Naive thymus-derived CD8-positive, alpha-beta T cell (primary cell): ENCODE results near the gene IL16. TPM values are rescaled to one million over a fixed set of nuclear protein-coding genes. Genes with fewer than 3 reads are reported as not detected.
A peak's percentile ranks its signal among the peaks of the same experiment; 100 is the strongest.

Experiments
- ATAC-seq, 2 donors: fragments of 150-1000 bp; cut with Tn5 transposase in 1 of 2; sonication (Bioruptor Pico), chemical (Tn5 transposase) in 1 of 2; 1 replicate in 1 of 2; 2 replicates in 1 of 2; pipeline ENCODE4 v1.10.0; 2021; ENCODE audit warnings: mild to moderate bottlenecking in 2 of 2, moderate library complexity in 2 of 2
- POLR2A ChIA-PET: fragments of 350-600 bp; sonication (Branson Sonifier 250); formaldehyde crosslinking; loops from one replicate; lab custom pipeline; 2021; ENCODE audit warnings: antibody characterized with exemption; lab: Charles Lee
- DNase-seq, 10 donors: peaks; one replicate each; pipeline versions ENCODE4 v3.0.0 to v3.0.0-alpha.2; 2020 to 2022
- H3K27ac Mint-ChIP-seq, 10 donors: one replicate each; pipeline ENCODE4 v1.8.0; 2020 to 2022; ENCODE audit warnings: mild to moderate bottlenecking in 10 of 10, mixed read lengths in 10 of 10, moderate library complexity in 4 of 10, inconsistent platforms in 1 of 10
- H3K27me3 Mint-ChIP-seq, 5 donors: one replicate each; pipeline ENCODE4 v1.8.0; 2021 to 2022; ENCODE audit warnings: mixed read lengths in 5 of 5
- H3K36me3 Mint-ChIP-seq, 3 donors: one replicate each; pipeline ENCODE4 v1.8.0; 2020 to 2022; ENCODE audit warnings: mixed read lengths in 3 of 3, mild to moderate bottlenecking in 2 of 3, inconsistent platforms in 1 of 3
- H3K4me1 Mint-ChIP-seq, 4 donors: one replicate each; pipeline ENCODE4 v1.8.0; 2021 to 2022; ENCODE audit warnings: mixed read lengths in 4 of 4
- H3K4me3 Mint-ChIP-seq, 10 donors: one replicate each; pipeline ENCODE4 v1.8.0; 2020 to 2022; ENCODE audit warnings: mild to moderate bottlenecking in 10 of 10, mixed read lengths in 10 of 10, moderate library complexity in 6 of 10, inconsistent platforms in 1 of 10
- H3K9me3 Mint-ChIP-seq, 9 donors: one replicate each; pipeline ENCODE4 v1.8.0; 2020 to 2022; ENCODE audit warnings: mixed read lengths in 9 of 9, mild to moderate bottlenecking in 3 of 9, inconsistent platforms in 1 of 9, moderate library complexity in 1 of 9
- polyA plus RNA-seq, 3 donors: library from polyadenylated mRNA; unstranded; fragments of 300-500 nt; fragmentation: Illumina TruSeq; gene quantifications; one replicate each; pipeline ENCODE4 v1.2.3, GENCODE V29; 2021
- total RNA-seq, 8 experiments: library from RNA in 2 of 8; stranded (reverse) in 2 of 8; gene quantifications; one replicate each; pipeline ENCODE4 v1.2.3 and lab custom pipeline; 2021 to 2026

Gene IL16
- total and polyA plus RNA-seq, 5 experiments from 2014 or later = 193 to 428 (median 395) TPM

GRCh38 chr15:81361891-81362290, 165.2 kb downstream of the IL16 start:
- Mint-ChIP-seq H3K27ac (no peak overlapping the region), H3K9me3 (no peaks in the 10 kb centered on the region), H3K4me3 (no peak overlapping the region), H3K4me1 (peaks cover 0 to 2% (median 0%) of the 10 kb centered on the region in 4 donors), H3K27me3 (peaks cover 0 to 3% (median 0%) of the 10 kb centered on the region in 5 donors), H3K36me3 (peaks cover 0 to 20% (median 16%) of the 10 kb centered on the region in 3 donors)
- no peak for DNase-seq
- ATAC-seq = no peak
- POLR2A ChIA-PET = no interaction called here

- POLR2A ChIA-PET = no interaction called here
- no peak for ATAC-seq
- DNase-seq = no peak
- H3K27ac Mint-ChIP-seq = peak overlapping the region in 2 of 10 donors; percentile 20 to 67
- H3K4me3 Mint-ChIP-seq = no peak overlapping the region
- H3K36me3 Mint-ChIP-seq = peaks cover 0 to 22% (median 16%) of the 10 kb centered on the region in 3 donors
- no peaks in the 10 kb centered on the region for H3K4me1 Mint-ChIP-seq
- H3K9me3 Mint-ChIP-seq = no peaks in the 10 kb centered on the region
- no peaks in the 10 kb centered on the region for H3K27me3 Mint-ChIP-seq
Measured at GRCh38 chr15:81362790-81363189, 166.1 kb downstream of the IL16 start.

GRCh38 chr15:81363276-81363675, 166.6 kb downstream of the IL16 start:
- H3K27me3 Mint-ChIP-seq = no peaks in the 10 kb centered on the region
- H3K4me1 Mint-ChIP-seq = no peaks in the 10 kb centered on the region
- ATAC-seq (no peak), DNase-seq (no peak)
- no peak overlapping the region for H3K27ac Mint-ChIP-seq
- no peaks in the 10 kb centered on the region for H3K9me3 Mint-ChIP-seq
- H3K36me3 Mint-ChIP-seq = peaks cover 0 to 22% (median 16%) of the 10 kb centered on the region in 3 donors
- POLR2A ChIA-PET = no interaction called here
- H3K4me3 Mint-ChIP-seq = no peak overlapping the region

Other genes with a start within 250 kb of the IL16 start
- gene MESD, start 207.1 kb upstream of the IL16 start, total RNA-seq = 10 to 100 TPM; 30.5 to 30.7 TPM
- gene MESD, start 207.1 kb upstream of the IL16 start, polyA plus RNA-seq = 10 to 100 TPM; 21.3 to 30.7 (median 22.5) TPM
- gene TLNRD1, start 196.0 kb upstream of the IL16 start, total RNA-seq = 10 to 100 TPM; 19.2 to 19.6 TPM
- 1 to 10 TPM; 2.2 to 2.9 (median 2.8) TPM for gene TLNRD1, start 196.0 kb upstream of the IL16 start, polyA plus RNA-seq
- gene CFAP161, start 62.6 kb upstream of the IL16 start, total RNA-seq = under 1 TPM in 1 of 2 experiments, not detected in 1; 0.21 TPM
- not detected for gene CFAP161, start 62.6 kb upstream of the IL16 start, polyA plus RNA-seq
- gene STARD5, start 127.3 kb downstream of the IL16 start, total RNA-seq = 10 to 100 TPM; 10.8 to 12.8 TPM
- gene STARD5, start 127.3 kb downstream of the IL16 start, polyA plus RNA-seq = 1 to 10 TPM; 3.8 to 6.9 (median 4.5) TPM
- gene TMC3, start 177.3 kb downstream of the IL16 start, total RNA-seq = not detected
- under 1 TPM in 1 of 3 donors, not detected in 2; 0.05 TPM for gene TMC3, start 177.3 kb downstream of the IL16 start, polyA plus RNA-seq